ENCODE measurements around the gene PEX5.

- TF ChIP-seq CTCF (IDR thresholded peaks at IDR 0.05): no peak
- TF ChIP-seq POLR2A (IDR thresholded peaks at IDR 0.05; ENCODE audit: low read depth): no peak
These were observed 20.5 kb downstream of the PEX5 start for GRCh38 chr12:7209958-7210357.
